GM19043 (cell line): Measurements from ENCODE around the gene CCT8L2.
"Not testable (repeated sequence)": the region's sequence is repeated elsewhere in the genome, so short reads cannot be mapped to it uniquely, and the experiment has no call there.

Experiments
- ATAC-seq: cut with Tn5 transposase; IDR thresholded peaks from one replicate; pipeline ENCODE4 v1.9.1; 2021; ENCODE audit warnings: low read depth; ENCODE audit not compliant: unreplicated experiment

The CCT8L2 gene

GRCh38 chr22:16559996-16560395, 32.6 kb downstream of the CCT8L2 start:
- ATAC-seq = not testable (repeated sequence)

GRCh38 chr22:16559056-16559955, 33.3 kb downstream of the CCT8L2 start:
- ATAC-seq = no peak

GRCh38 chr22:16558376-16558945, 34.1 kb downstream of the CCT8L2 start:
- not testable (repeated sequence) for ATAC-seq

GRCh38 chr22:16557511-16557910, 35.1 kb downstream of the CCT8L2 start:
- ATAC-seq = not testable (repeated sequence)

GRCh38 chr22:16555077-16555994, 37.3 kb downstream of the CCT8L2 start:
- not testable (repeated sequence) for ATAC-seq

GRCh38 chr22:16543310-16543709, 49.3 kb downstream of the CCT8L2 start:
- ATAC-seq = not testable (repeated sequence)
